ENCODE data around the gene AFF3. TPM values are rescaled to one million over a fixed set of nuclear protein-coding genes. Genes with fewer than 3 reads are reported as not detected.
"Not testable (repeated sequence)": the region's sequence is repeated elsewhere in the genome, so short reads cannot be mapped to it uniquely, and the experiment has no call there.

Gene AFF3
- total RNA-seq, 1 experiment from 2014 or later: not detected

- no peak overlapping the region for H3K4me3 ChIP-seq
- H3K27me3 ChIP-seq: peaks cover 2% of the 10 kb centered on the region
Measured at GRCh38 chr2:100105678-100106054, 36.7 kb downstream of the AFF3 start.

DNA sequence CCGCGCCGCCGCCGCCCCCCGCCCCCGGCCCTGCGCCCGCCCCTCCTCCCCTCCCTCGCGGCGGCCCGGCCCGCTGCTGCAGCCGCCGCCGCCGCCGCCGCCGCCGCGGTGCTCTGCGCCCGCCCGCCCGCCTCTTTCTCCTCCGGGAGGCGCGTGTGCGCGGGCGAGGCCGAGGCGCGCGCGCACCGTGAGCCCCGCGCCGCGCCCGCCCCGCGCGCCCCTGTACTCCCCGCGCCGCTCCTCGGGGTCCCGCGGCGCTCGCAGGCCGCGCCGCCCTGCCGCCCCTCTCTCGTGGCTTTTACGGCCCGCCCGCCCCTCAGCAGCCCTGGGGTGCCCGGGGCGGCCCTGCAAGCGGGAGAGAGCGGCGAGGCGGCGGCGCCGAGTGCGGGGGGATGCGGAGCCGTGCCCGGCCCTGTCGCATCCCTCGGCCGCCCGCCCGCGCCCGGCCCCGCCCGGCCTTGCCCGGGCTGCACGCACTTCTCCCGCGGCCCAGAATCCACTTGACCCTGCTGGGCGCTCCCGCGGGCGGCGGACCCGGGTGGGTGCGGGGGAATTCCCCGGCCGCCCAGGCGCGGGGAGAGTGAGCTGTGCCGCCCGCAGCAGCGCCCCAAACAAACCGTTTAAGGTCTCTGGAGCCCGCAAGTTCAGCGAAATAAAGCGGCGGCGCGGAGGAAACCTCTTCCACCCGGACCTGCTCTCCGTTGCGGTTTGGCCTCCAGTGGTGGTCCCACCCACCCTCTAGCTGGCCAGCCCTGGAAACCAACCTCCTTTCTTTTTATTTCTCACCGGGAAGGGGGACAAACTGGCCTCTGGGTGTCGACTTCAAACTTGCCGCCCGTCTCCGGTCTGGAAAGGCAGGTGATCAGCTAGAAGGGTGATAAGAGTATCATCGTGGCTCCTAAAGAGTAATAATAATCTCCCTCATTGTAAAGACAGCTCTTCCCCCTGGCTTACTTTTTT, 37.4 kb downstream of the AFF3 start:
- DNase-seq: no peak
- Histone ChIP-seq H3K36me3 (no peaks in the 10 kb centered on the region), H3K4me1 (no peaks in the 10 kb centered on the region), H3K27me3 (no peaks in the 10 kb centered on the region; the same call in none of the 2 replicates), H3K4me3 (no peak overlapping the region), H3K27ac (no peak overlapping the region), H3K9me3 (replicated peaks) (no peaks in the 10 kb centered on the region)

More at GRCh38 chr2:100105678-100106054, 36.7 kb downstream of the AFF3 start:
- H3K4me1 ChIP-seq: no peaks in the 10 kb centered on the region
- H3K9me3 ChIP-seq (replicated peaks): no peaks in the 10 kb centered on the region
- H3K36me3 ChIP-seq: no peaks in the 10 kb centered on the region
- DNase-seq: no peak
- no peak overlapping the region for H3K27ac ChIP-seq

- not testable (repeated sequence) for H3K4me3 ChIP-seq, DNase-seq, H3K27me3 ChIP-seq
Measured at GRCh38 chr2:100104265-100104664, 38.1 kb downstream of the AFF3 start.

DNA sequence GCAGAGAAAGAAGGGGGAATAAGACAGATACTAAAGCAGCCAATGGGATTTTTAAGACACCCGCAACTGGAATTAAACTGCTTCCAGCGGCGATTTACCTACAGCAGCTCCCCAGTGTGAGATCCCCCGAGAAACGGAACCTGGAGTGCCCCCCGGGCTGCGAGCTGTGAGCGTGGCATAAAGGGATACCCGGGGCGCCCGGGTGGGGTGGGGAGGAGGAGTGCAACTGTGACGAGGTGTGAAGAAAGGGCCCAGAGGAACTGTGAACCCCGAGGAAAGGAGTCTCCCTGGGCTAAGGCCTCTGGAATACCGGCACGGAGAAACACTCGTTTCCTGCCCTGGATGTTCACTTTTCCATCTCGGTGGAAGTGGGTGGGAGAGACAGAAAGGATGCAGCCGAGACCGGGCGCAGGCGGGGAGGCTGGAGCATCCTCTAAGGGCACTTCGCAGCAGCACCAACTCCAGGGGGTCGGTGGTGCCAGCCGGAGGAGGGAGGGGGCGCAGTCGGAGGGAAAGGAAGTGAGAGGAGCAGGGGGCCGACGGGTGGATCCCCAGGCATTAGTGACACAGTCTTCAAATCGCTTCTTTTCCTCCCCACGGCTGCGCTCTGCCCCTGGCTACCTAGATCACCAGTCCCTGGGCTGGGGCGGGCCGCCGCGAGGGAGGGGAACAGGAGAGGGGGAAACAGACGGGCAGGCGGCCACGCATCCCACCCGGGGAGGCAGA, 38.7 kb downstream of the AFF3 start:
- H3K27me3 ChIP-seq; H3K9me3 ChIP-seq (replicated peaks); H3K36me3 ChIP-seq; DNase-seq; H3K27ac ChIP-seq; H3K4me3 ChIP-seq; H3K4me1 ChIP-seq: not testable (repeated sequence)

More at GRCh38 chr2:100104265-100104664, 38.1 kb downstream of the AFF3 start:
- H3K27ac ChIP-seq; H3K4me1 ChIP-seq; H3K9me3 ChIP-seq (replicated peaks); H3K36me3 ChIP-seq: not testable (repeated sequence)

GRCh38 chr2:100102466-100103180, 39.8 kb downstream of the AFF3 start:
- H3K36me3 ChIP-seq; H3K9me3 ChIP-seq (replicated peaks); H3K4me1 ChIP-seq; H3K4me3 ChIP-seq; H3K27me3 ChIP-seq; DNase-seq; H3K27ac ChIP-seq: not testable (repeated sequence)

DNA sequence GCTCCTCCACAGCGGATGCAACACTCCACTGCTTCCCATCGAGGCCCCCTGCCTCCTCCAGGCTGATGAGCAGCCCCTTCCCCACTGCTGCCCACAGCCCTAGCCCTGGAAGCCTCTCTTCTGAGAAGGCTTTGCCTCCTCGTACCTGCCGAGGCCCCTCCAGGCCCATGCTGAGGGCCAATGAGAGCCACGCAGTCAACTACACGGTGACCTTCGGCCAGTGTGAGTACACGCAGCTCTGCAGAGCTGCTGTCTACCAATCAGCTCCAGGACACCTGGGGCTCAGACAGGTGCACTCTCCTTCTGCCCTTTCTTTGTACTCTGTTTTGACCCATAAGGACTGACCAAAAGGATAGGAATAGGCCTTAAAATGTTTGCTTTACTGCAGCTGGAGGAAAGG, 43.5 kb downstream of the AFF3 start:
- not testable (repeated sequence) for H3K27me3 ChIP-seq; H3K4me3 ChIP-seq; H3K9me3 ChIP-seq (replicated peaks); H3K27ac ChIP-seq; H3K4me1 ChIP-seq; DNase-seq; H3K36me3 ChIP-seq

- H3K4me1 ChIP-seq, H3K27me3 ChIP-seq: not testable (repeated sequence)
Measured at GRCh38 chr2:100097611-100098294, 44.6 kb downstream of the AFF3 start.

DNA sequence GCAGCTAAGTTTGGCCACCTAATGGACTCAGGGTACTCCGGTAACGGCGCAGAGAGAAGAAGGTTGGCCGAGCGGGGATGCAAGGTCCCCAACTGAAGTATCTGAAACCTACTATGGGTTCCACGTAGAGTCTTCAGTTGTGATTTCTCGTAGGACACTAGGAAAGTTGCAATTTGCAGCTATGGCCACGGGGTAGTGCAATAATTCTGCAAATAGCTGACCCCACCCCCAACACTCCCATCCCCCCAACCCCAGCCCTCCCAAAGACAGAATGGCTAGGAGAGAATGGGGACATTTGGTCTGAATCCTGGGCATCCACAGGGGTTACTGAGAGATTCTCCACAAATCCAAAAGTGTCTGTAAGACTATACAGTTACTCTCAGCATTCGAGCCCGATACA, 46.5 kb downstream of the AFF3 start:
- not testable (repeated sequence) for H3K4me1 ChIP-seq; DNase-seq; H3K9me3 ChIP-seq (replicated peaks); H3K27ac ChIP-seq; H3K27me3 ChIP-seq; H3K36me3 ChIP-seq; H3K4me3 ChIP-seq

More at GRCh38 chr2:100097611-100098294, 44.6 kb downstream of the AFF3 start:
- not testable (repeated sequence) for H3K9me3 ChIP-seq (replicated peaks); H3K36me3 ChIP-seq; DNase-seq; H3K27ac ChIP-seq; H3K4me3 ChIP-seq

GRCh38 chr2:100091807-100092206, 50.6 kb downstream of the AFF3 start:
- not testable (repeated sequence) for H3K36me3 ChIP-seq; H3K27me3 ChIP-seq; H3K27ac ChIP-seq; H3K4me3 ChIP-seq; H3K9me3 ChIP-seq (replicated peaks); DNase-seq; H3K4me1 ChIP-seq

DNA sequence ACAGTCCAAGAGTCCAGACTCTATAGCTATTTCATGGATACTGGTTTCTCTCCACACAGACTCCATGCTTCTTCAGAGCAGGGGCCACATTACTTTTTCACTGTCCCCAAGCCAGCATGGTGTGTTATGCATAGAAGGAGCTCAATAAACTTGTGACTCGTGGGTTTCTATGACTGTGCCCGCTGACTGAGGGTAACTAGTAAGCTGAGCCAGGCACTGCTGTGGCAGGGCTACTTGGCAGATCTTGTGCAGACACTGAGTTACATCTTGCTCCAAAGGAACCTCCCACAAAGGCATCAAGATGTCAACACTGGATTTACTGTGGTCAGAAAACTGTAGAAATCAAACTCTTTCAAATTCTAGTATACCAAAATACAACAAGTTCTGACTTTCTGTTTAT, 56.6 kb downstream of the AFF3 start:
- H3K36me3 ChIP-seq; H3K4me3 ChIP-seq; H3K9me3 ChIP-seq (replicated peaks); H3K4me1 ChIP-seq; DNase-seq; H3K27ac ChIP-seq; H3K27me3 ChIP-seq: not testable (repeated sequence)

DNA sequence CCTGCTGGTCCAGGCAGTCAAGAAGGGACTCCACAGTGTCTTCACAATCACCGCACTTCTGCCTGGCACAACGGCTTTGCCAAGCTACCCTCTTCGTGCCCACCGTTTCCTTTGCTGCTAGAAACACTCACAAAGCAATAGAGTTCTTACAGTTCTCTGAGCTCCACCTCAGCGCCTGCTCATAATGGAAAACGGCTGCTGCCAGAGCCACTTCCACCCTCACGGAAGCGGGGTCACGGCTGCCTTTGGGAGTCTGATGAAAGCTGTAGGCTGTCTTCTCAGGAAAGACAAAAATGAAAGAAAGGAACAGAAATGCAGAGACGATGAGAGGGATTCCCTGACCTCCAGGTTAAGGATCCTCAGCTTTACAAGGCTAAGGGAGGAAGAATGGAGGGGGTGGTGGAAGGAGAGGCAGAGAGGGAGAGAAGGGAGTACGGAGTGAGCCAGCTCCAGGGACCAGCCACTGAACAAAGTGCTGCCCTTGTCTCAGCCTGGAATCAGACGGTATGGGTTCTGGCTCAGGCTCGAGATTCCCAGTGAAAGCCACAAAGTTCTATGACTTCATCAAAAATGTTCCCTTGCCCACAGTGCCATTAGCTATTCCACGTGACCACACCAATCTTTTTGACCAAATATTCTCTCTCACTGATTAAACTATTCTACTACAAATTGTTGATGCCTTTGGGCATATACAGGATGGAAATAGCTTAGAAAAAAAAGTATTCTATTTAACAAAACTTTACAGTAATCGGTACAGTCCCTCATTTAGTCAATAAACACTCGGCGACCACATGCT, 58.8 kb downstream of the AFF3 start:
- H3K4me1 ChIP-seq; H3K9me3 ChIP-seq (replicated peaks); H3K27me3 ChIP-seq; H3K4me3 ChIP-seq; H3K36me3 ChIP-seq; DNase-seq; H3K27ac ChIP-seq: not testable (repeated sequence)

DNA sequence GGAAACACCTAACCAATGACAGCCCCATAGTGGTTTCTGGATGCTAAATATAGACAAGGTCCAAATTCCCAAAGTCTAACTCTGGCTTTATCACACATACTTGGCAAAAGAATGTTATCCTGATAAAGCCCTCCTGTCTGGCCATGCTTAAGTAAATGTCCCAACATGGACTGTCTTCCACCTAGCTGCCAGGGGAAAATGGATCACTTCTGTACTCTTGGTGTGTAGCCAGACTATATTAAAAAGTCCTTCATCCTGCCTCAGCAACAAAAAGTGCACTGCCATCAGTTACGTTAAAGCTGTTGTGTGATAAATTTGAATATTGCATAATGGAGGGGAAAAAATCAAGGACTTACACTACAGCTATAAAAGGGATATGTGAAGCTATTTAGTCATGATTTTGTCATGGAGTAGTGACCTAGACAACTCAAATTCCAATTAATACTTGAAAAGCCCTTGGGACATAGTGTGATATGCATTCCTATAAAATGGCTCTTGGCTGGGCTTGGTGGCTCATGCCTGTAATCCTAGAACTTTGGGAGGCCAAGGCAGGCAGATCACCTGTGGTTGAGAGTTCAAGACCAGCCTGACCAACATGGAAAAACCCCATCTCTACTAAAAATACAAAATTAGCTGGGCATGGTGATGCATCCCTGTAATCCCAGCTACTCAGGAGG, 60.0 kb downstream of the AFF3 start:
- not testable (repeated sequence) for H3K4me3 ChIP-seq; H3K36me3 ChIP-seq; H3K27me3 ChIP-seq; DNase-seq; H3K27ac ChIP-seq; H3K4me1 ChIP-seq; H3K9me3 ChIP-seq (replicated peaks)

GRCh38 chr2:100077935-100078334, 64.5 kb downstream of the AFF3 start:
- no peak for DNase-seq
- no peak overlapping the region for H3K27ac ChIP-seq
- no peak overlapping the region for H3K4me3 ChIP-seq
- no peaks in the 10 kb centered on the region for H3K4me1 ChIP-seq
- no peaks in the 10 kb centered on the region for H3K36me3 ChIP-seq
- no peaks in the 10 kb centered on the region for H3K9me3 ChIP-seq (replicated peaks)
- no peaks in the 10 kb centered on the region; the same call in 1 of the 2 replicates for H3K27me3 ChIP-seq
